GM06990 (cell line): ENCODE results near the gene DYRK4.

ENCODE experiments used
- DNase-seq: peaks from one replicate; pipeline ENCODE4 v3.0.0-alpha.2; 2011; ENCODE audit not compliant: insufficient read length; ENCODE audit errors: extremely low read depth
- H3K27me3 ChIP-seq: replicated peaks from 2 replicates; pipeline ENCODE4 v1.6.0; 2011; ENCODE audit warnings: low read length; ENCODE audit not compliant: control insufficient read depth, insufficient read depth
- H3K36me3 ChIP-seq: 2 replicates; pipeline ENCODE4 v1.5.1; 2011; ENCODE audit warnings: low read length; ENCODE audit not compliant: control insufficient read depth, insufficient read depth
- H3K4me3 ChIP-seq: replicated peaks from 2 replicates; pipeline ENCODE4 v1.5.1; 2011; ENCODE audit warnings: low read depth, mild to moderate bottlenecking, control low read depth, low read length
- TF ChIP-seq, protein P1 (sequence below): IDR thresholded peaks from 2 replicates; pipeline ENCODE4 v1.5.1; 2011; ENCODE audit warnings: low read length, control low read depth, mild to moderate bottlenecking, inconsistent platforms; ENCODE audit not compliant: insufficient read depth, poor library complexity, severe bottlenecking

Gene DYRK4

GRCh38 chr12:4628406-4628805, 66.4 kb downstream of the DYRK4 start:
- no peaks in the 10 kb centered on the region for H3K36me3 ChIP-seq
- DNase-seq = no peak
- no peaks in the 10 kb centered on the region for H3K27me3 ChIP-seq
- no peak overlapping the region for H3K4me3 ChIP-seq
- TF ChIP-seq, protein P1, sequence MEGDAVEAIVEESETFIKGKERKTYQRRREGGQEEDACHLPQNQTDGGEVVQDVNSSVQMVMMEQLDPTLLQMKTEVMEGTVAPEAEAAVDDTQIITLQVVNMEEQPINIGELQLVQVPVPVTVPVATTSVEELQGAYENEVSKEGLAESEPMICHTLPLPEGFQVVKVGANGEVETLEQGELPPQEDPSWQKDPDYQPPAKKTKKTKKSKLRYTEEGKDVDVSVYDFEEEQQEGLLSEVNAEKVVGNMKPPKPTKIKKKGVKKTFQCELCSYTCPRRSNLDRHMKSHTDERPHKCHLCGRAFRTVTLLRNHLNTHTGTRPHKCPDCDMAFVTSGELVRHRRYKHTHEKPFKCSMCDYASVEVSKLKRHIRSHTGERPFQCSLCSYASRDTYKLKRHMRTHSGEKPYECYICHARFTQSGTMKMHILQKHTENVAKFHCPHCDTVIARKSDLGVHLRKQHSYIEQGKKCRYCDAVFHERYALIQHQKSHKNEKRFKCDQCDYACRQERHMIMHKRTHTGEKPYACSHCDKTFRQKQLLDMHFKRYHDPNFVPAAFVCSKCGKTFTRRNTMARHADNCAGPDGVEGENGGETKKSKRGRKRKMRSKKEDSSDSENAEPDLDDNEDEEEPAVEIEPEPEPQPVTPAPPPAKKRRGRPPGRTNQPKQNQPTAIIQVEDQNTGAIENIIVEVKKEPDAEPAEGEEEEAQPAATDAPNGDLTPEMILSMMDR = no peak

- Histone ChIP-seq H3K27me3 (no peaks in the 10 kb centered on the region), H3K4me3 (no peak overlapping the region), H3K36me3 (no peaks in the 10 kb centered on the region)
- TF ChIP-seq, protein P1 = no peak
- DNase-seq = no peak
Observed at GRCh38 chr12:4630262-4630661, 68.3 kb downstream of the DYRK4 start.

GRCh38 chr12:4643747-4644146, 81.7 kb downstream of the DYRK4 start:
- TF ChIP-seq, protein P1 = no peak
- DNase-seq = peak; percentile 16
- Histone ChIP-seq H3K36me3 (no peaks in the 10 kb centered on the region), H3K4me3 (no peak overlapping the region; the same call in 1 of the 2 replicates), H3K27me3 (no peaks in the 10 kb centered on the region)

- H3K36me3 ChIP-seq = no peaks in the 10 kb centered on the region
- TF ChIP-seq, protein P1 = no peak
- H3K4me3 ChIP-seq = no peak overlapping the region
- no peak for DNase-seq
- no peaks in the 10 kb centered on the region for H3K27me3 ChIP-seq
Observed at GRCh38 chr12:4645023-4645422, 83.0 kb downstream of the DYRK4 start.

DNA sequence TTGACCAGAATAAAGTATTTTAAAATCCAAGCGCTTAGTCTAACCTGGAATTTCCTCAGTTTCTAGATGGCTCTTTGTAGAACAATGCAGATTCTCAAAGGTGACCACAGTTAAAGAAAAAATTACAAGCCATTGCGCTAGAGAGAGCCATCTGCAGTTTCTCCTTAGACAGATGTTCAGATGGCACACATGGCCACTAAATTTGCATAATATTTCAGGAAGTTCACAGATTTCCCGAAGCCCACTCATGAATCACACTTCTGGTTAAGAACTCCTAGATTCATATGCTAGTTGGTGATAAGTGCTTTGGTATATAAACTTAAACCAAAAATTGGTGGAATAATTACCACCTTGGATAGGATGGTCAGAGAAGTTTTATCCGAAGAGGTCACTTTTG, 86.1 kb downstream of the DYRK4 start:
- Histone ChIP-seq H3K36me3 (no peaks in the 10 kb centered on the region), H3K4me3 (peak overlapping the region; percentile 85), H3K27me3 (no peaks in the 10 kb centered on the region)
- TF ChIP-seq, protein P1 = no peak
- peak; percentile 15 for DNase-seq
